Inflammatory macrophage treated with lipopolysaccharide for 4 hours (primary cell): ENCODE measurements around the gene CNN2.
A peak's percentile ranks its signal among the peaks of the same experiment; 100 is the strongest.

Source experiments
- DNase-seq: peaks from one replicate; pipeline ENCODE4 v3.0.0-alpha.2; 2020

CNN2 gene

DNA sequence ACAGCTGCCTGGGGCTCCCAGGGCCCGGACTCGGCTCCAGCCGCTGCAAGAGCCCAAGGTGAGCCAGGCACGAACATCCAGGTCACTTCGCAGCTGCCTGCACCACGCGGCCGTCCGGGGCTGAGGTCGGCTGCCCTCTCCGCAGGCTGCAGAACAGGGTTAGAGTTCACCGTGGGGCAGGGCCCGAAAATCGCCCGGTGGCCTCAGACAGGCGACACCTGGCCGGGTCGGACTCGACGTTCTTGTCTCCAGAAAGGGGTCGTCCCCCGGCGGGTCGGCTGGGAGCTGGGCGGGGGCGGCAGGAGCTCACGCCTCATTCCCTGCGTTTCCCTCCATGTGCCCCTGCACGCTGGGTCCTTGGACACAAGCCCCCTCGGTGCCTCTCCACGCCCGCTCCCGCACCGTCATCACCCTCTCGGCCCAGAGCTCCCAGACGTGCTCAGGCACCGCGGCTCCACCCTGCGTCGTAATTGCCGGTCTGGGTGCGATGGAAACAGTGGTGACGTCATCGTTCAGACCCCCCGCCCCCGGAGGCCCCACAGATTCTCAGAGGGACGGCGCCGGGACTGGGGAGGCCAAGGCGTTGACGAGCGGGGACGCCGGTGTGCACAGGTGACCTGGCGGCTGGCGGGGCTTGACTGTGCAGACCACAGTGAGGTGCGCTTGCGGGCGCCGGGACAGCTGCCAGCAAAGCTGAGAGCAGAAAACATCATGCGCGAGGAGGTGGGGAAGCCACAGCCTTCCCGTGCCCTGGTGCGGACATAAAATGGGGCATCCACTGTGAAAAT, 30.2 kb upstream of the CNN2 start:
- no peak for DNase-seq

GRCh38 chr19:998064-998463, 28.3 kb upstream of the CNN2 start:
- no peak for DNase-seq

DNA sequence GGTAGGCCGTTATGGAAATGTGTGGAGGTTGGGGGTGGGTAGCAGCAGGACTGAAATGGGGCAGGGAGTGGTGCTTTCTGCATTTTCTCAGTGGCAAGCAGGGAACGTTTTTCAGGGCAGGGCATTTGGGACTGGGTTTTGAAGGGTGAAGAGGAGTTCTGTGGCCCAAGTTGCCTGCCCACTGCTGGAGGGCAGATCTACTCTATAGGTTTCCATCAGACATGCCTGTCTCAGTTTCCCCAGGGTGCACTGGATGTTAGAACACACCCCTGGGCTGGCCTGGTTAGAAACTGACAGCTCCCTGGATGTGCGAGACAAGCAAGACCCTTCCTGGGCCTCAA, 27.1 kb upstream of the CNN2 start:
- DNase-seq, result no peak

- peak; percentile 46 for DNase-seq
Observed at GRCh38 chr19:1000095-1000494, 26.3 kb upstream of the CNN2 start, which contains the start of gene GRIN3B. Gene GRIN3B (plus strand): TSS chr19:1000419. CDS start chr19:1000438, 19 bp downstream.

- DNase-seq, result no peak
Observed at GRCh38 chr19:1000591-1001537, 25.5 kb upstream of the CNN2 start.

DNA sequence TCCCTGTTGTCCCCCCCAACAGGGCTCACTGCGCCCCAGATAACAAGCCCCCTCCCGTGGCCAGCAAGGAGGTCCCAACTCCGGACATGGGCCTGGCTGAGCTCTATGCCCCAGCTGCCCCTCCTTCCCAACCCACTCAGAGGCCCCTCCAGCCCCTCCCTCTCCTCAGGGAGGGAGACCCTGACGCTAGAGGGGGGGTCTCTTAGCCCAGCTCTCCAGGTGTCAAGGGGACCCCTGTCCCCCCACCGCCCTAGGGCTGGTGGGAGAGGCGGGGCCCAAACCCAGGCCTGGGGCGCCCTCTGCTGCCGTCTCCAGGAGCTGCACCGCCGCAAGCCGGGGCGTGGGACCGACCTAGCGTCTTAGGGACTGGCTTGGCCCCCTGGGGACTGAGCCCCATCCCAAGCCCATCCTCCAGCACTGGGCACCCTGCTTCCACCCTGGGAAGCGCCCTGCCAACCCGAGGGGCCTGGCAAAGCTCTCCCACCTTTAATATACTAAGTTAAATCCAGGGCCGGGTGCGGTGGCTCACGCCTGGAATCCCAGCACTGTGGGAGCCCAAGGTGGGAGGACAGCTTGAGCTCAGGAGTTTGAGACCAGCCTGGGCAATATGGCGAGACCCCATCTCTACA, 24.8 kb upstream of the CNN2 start:
- peak; percentile 36 for DNase-seq

DNA sequence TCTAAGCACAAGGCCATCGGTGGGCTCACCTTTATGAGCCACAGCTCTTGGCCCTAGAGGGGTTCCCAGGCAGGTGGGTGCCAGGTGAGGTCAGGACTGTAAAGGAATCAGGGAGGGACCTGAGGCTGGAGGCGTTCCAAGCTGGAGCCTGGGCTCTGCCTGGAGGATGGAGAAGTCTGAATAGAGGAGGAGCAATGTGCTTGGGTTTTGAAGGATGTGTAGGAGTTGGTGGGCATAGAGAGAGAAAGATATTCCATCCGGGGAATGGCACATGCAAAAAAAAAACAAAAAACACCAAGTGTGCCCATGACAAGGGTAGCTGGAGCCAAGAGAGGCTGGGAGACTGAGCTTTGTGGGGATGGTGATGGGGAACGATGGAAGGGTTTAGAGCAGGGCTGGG, 23.8 kb upstream of the CNN2 start:
- no peak for DNase-seq

DNA sequence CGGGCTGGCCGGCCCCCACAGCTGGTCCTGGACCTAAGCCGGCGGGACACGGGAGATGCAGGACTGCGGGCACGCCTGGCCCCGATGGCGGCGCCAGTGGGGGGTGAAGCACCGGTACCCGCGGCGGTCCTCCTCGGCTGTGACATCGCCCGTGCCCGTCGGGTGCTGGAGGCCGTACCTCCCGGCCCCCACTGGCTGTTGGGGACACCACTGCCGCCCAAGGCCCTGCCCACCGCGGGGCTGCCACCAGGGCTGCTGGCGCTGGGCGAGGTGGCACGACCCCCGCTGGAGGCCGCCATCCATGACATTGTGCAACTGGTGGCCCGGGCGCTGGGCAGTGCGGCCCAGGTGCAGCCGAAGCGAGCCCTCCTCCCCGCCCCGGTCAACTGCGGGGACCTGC, 23.1 kb upstream of the CNN2 start:
- no peak for DNase-seq

DNA sequence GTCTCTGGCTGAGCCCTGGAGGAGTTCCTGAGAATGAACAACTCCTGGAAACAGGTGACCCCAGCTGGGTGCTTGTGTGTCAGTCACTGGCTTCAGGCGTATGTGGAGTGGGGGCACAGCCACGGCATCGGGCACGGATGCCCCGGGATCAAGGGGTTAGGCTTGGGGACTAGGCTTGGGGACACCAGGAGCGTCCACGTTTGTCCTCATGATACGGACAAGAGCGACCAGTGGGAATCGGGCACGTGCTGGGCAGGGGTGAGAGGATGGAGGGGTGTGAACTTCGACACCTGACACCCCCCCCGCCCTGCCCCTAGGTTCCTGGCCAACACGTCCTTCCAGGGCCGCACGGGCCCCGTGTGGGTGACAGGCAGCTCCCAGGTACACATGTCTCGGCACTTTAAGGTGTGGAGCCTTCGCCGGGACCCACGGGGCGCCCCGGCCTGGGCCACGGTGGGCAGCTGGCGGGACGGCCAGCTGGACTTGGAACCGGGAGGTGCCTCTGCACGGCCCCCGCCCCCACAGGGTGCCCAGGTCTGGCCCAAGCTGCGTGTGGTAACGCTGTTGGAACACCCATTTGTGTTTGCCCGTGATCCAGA, 22.1 kb upstream of the CNN2 start:
- no peak for DNase-seq

DNA sequence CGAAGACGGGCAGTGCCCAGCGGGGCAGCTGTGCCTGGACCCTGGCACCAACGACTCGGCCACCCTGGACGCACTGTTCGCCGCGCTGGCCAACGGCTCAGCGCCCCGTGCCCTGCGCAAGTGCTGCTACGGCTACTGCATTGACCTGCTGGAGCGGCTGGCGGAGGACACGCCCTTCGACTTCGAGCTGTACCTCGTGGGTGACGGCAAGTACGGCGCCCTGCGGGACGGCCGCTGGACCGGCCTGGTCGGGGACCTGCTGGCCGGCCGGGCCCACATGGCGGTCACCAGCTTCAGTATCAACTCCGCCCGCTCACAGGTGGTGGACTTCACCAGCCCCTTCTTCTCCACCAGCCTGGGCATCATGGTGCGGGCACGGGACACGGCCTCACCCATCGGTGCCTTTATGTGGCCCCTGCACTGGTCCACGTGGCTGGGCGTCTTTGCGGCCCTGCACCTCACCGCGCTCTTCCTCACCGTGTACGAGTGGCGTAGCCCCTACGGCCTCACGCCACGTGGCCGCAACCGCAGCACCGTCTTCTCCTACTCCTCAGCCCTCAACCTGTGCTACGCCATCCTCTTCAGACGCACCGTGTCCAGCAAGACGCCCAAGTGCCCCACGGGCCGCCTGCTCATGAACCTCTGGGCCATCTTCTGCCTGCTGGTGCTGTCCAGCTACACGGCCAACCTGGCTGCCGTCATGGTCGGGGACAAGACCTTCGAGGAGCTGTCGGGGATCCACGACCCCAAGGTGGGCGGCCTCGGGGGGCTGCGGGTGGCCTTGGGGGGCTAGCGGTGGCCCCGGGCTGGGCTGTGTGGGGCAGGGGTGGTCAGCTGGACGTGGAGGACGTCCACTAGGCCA, 21.4 kb upstream of the CNN2 start:
- no peak for DNase-seq

- no peak for DNase-seq
Observed at GRCh38 chr19:1006711-1007398, 19.6 kb upstream of the CNN2 start.

DNA sequence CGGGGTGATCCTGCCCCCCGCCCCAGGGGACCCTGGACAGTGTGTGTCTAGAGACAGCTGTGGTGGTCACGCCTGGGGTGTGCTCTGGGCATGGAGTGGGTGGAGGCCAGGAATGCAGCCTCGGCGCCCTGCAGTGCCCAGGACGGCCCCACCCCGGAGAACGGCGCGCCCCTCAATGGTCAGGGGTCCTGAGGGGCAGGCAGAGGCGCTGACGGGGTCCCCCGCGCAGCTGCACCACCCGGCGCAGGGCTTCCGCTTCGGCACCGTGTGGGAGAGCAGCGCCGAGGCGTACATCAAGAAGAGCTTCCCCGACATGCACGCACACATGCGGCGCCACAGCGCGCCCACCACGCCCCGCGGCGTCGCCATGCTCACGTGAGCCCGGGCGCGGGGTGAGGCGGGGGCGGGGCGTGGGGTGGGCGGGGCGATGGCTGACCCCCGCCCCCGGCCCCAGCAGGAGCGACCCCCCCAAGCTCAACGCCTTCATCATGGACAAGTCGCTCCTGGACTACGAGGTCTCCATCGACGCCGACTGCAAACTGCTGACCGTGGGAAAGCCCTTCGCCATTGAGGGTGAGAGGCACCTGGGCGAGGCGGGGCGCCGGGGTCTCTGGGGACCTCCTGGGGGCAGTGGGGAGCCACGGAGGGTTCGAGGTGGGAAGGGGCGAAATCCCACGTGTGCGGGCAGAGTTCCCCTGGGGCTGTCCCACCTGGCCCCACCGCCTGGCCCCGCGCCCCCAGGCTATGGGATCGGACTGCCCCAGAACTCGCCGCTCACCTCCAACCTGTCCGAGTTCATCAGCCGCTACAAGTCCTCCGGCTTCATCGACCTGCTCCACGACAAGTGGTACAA, 18.8 kb upstream of the CNN2 start:
- DNase-seq, result no peak

DNA sequence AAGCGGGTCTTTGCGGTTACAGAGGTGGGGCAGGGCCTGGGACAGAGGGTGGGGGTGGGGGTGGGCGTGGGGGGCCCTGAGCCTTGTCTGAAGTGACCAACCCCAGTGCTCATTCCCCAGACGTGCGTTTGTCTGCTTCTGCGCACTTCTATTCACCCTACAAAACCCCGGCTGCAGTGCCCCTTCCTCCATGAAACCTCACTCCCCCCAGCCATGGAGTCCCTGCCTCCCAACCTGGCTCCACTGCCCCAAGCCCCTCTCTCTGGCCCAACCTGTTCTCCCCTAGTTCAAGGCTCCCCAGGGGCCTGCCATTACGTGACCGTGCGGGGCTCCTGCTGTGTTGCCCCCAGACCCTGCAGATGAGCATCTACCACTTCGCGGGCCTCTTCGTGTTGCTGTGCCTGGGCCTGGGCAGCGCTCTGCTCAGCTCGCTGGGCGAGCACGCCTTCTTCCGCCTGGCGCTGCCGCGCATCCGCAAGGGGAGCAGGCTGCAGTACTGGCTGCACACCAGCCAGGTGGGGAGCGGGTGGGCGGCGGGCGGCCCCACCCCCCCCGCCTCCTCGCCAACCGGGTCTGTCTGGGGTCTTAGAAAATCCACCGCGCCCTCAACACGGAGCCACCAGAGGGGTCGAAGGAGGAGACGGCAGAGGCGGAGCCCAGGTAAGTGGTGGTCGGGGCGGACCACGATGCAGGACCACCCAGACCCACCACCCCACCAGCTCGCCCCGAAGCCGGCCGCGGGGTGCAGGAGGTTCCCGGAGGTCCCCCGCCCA, 18.0 kb upstream of the CNN2 start:
- no peak for DNase-seq

DNA sequence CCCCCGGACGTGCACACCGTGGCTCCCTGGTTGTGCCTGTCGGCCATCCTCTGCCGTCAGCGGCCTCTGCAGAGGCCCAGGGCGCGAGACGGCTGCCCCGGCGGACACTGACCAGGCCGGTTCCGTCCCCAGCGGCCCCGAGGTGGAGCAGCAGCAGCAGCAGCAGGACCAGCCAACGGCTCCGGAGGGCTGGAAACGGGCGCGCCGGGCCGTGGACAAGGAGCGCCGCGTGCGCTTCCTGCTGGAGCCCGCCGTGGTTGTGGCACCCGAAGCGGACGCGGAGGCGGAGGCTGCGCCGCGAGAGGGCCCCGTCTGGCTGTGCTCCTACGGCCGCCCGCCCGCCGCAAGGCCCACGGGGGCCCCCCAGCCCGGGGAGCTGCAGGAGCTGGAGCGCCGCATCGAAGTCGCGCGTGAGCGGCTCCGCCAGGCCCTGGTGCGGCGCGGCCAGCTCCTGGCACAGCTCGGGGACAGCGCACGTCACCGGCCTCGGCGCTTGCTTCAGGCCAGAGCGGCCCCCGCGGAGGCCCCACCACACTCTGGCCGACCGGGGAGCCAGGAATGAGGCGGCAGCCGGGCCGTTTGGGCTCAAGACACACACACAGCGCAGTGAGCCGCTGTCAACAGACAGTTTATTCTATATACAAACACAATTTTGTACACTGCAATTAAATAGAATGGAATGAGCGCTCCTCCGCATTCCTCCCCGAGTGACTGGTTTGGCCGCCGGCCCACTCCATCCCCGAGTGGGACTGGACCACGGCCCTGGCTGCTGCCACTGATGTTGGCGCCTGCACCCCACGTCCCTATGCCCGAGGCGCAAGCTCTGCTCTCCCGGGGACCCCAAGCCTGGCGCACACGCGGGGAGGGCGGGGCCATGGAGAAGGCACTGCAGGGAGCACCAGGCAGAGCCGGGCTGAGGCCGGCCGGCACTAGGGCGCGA, 17.1 kb upstream of the CNN2 start:
- DNase-seq, result no peak

DNA sequence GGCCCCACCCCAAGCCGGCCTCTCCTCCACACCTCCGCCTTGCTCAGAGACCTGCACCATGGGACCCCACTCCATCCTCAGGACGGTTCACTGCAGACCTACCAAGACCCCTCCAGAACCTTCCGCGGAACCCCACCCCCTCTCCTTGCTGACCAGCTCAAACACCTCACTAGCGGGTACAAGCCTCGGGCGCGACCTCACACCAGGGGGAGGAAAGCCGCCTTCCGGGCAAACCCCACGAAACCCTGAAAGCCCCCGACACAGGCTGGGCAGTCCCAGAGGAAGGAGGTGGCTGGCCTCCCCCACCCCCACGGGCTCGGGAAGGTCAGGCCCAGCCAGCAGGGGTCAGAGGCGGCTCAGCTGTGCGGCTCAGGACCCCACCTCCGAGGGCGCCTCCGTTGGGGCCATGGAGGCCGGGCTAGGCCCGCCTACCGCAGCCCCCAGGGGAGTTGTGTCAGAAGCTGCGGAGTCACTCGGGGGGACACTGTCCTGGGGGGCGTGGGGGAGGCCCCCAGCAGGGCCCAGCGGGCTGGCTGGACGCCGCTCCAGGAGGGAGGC, 16.3 kb upstream of the CNN2 start:
- DNase-seq, result no peak

DNA sequence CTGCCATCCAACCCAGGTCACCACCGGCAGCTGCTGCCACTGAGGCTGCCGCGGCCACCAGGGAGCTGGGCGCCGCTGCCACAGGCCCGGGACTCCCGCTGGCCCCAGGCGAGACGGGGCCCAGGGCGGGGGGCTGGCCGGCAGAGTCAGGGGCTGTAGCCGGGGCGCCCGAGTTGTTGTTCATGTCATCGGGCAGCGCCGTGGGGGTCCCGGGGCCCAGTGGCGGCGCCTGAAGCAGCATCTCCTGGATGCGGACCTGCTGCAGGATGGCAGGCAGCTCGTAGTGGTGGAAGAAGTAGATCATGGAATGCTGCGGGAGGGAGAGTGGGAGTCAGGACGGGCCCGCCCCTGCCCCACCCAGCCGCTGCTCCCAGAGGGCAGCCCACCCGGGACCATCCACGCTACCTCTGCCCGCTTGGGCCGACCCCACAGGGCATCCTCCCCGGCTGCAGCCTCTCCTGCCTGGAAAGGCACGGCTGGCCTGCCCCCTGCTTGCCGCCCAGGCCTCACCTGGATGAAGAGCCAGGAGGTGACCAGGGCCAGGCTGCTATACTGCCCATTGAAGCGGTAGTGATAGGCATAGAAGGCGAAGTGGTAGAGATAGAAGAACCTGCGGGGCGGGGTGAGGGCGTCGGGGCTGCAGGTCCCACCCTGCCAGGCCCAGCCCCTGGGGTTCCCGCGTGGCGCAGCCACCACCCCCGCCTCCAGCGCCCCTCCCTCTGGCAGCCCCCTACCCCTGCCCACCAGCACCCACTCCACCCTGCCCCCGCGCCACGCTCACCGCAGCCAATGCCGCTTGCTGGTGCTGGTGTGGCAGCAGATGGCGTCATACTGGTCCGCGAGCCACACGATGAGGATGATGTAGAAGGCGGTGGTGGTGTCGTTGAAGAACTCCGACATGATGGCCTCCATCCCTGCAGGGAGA, 15.6 kb upstream of the CNN2 start:
- DNase-seq, result no peak

DNA sequence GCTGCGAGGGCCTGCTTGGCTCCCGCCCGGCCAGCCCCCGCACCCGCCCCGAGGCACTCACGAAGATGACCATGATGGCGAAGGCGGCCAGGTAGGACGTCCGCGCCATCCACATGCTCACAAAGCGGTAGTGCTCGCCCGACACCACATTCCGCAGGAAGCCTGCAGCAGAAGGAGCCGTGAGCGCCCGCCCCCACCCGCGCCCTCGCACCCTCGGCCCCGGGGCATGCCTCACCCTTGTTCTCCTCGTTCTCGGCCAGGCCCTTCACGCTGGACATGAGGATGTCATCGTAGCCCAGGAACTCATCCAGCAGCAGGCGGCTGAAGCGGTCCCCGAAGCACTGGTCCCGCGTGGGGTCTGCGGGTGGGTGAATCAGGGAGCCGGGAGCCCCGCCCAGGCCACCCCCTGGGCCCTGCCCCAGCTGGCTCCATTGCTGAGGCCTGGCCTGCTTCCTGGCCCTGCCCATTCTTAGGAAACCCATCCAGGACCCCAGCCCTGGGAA, 14.5 kb upstream of the CNN2 start:
- no peak for DNase-seq
